Effector CD4-positive, alpha-beta T cell (primary cell): ENCODE results near the gene BCL2.
"Not testable (repeated sequence)": the region's sequence is repeated elsewhere in the genome, so short reads cannot be mapped to it uniquely, and the experiment has no call there.

Source experiments
- DNase-seq: peaks from one replicate; pipeline ENCODE4 v3.0.0-alpha.2; 2020

The BCL2 gene

GRCh38 chr18:63257453-63257852, 62.1 kb downstream of the BCL2 start:
- DNase-seq, result no peak

- no peak for DNase-seq
Measured at GRCh38 chr18:63255435-63255834, 64.1 kb downstream of the BCL2 start.

- no peak for DNase-seq
Measured at GRCh38 chr18:63254716-63255399, 64.7 kb downstream of the BCL2 start.

GRCh38 chr18:63253428-63254372, 65.9 kb downstream of the BCL2 start:
- DNase-seq, result no peak

GRCh38 chr18:63253014-63253413, 66.6 kb downstream of the BCL2 start:
- DNase-seq, result no peak

GRCh38 chr18:63249771-63250170, 69.8 kb downstream of the BCL2 start:
- DNase-seq, result no peak

- no peak for DNase-seq
Measured at GRCh38 chr18:63247926-63248325, 71.6 kb downstream of the BCL2 start.

- no peak for DNase-seq
Measured at GRCh38 chr18:63247506-63247905, 72.1 kb downstream of the BCL2 start.

GRCh38 chr18:63245600-63245999, 74.0 kb downstream of the BCL2 start:
- no peak for DNase-seq

GRCh38 chr18:63244607-63245006, 75.0 kb downstream of the BCL2 start:
- DNase-seq, result no peak

GRCh38 chr18:63241760-63242159, 77.8 kb downstream of the BCL2 start:
- no peak for DNase-seq

- DNase-seq, result no peak
Measured at GRCh38 chr18:63241317-63241712, 78.3 kb downstream of the BCL2 start.

GRCh38 chr18:63240531-63241316, 78.8 kb downstream of the BCL2 start:
- no peak for DNase-seq

- no peak for DNase-seq
Measured at GRCh38 chr18:63238693-63239075, 80.9 kb downstream of the BCL2 start.

- no peak for DNase-seq
Measured at GRCh38 chr18:63237881-63238692, 81.5 kb downstream of the BCL2 start.

- DNase-seq, result no peak
Measured at GRCh38 chr18:63236921-63237846, 82.4 kb downstream of the BCL2 start.

GRCh38 chr18:63236406-63236805, 83.2 kb downstream of the BCL2 start:
- no peak for DNase-seq

GRCh38 chr18:63235920-63236319, 83.6 kb downstream of the BCL2 start:
- not testable (repeated sequence) for DNase-seq

GRCh38 chr18:63234841-63235240, 84.7 kb downstream of the BCL2 start:
- no peak for DNase-seq

- DNase-seq, result no peak
Measured at GRCh38 chr18:63234432-63234831, 85.1 kb downstream of the BCL2 start.

GRCh38 chr18:63233334-63233733, 86.2 kb downstream of the BCL2 start:
- no peak for DNase-seq
